ENCODE measurements around the gene WBP1L. TPM values are rescaled to one million over a fixed set of nuclear protein-coding genes. Genes with fewer than 3 reads are reported as not detected.

WBP1L gene
- total RNA-seq, 2 experiments from 2014 or later: 17.6 to 24.4 TPM

- H3K27ac ChIP-seq (ENCODE audit: low read depth, low read length, poor library complexity, severe bottlenecking): no peak overlapping the region
- no peak for DNase-seq (ENCODE audit: low spot score)
- no peak overlapping the region for H2AFZ ChIP-seq (ENCODE audit: low read length)
- no peaks in the 10 kb centered on the region for H3K4me1 ChIP-seq (ENCODE audit: insufficient read depth, low read length, poor library complexity, severe bottlenecking)
- no peak overlapping the region for H3K4me2 ChIP-seq (ENCODE audit: low read length)
- H3K9me3 ChIP-seq (ENCODE audit: low read length): no peaks in the 10 kb centered on the region
- CTCF ChIA-PET (ENCODE audit: unreplicated experiment): no interaction called here
- no peak for TF ChIP-seq EZH2phosphoT487 (IDR thresholded peaks at IDR 0.05; ENCODE audit: borderline replicate concordance, low read depth, low read length)
- TF ChIP-seq, protein P1, sequence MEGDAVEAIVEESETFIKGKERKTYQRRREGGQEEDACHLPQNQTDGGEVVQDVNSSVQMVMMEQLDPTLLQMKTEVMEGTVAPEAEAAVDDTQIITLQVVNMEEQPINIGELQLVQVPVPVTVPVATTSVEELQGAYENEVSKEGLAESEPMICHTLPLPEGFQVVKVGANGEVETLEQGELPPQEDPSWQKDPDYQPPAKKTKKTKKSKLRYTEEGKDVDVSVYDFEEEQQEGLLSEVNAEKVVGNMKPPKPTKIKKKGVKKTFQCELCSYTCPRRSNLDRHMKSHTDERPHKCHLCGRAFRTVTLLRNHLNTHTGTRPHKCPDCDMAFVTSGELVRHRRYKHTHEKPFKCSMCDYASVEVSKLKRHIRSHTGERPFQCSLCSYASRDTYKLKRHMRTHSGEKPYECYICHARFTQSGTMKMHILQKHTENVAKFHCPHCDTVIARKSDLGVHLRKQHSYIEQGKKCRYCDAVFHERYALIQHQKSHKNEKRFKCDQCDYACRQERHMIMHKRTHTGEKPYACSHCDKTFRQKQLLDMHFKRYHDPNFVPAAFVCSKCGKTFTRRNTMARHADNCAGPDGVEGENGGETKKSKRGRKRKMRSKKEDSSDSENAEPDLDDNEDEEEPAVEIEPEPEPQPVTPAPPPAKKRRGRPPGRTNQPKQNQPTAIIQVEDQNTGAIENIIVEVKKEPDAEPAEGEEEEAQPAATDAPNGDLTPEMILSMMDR (conservative IDR thresholded peaks at IDR 0.05; ENCODE audit: low read length): no peak
- no peaks in the 10 kb centered on the region for H3K9me2 ChIP-seq (ENCODE audit: insufficient read depth, low read length)
- no peaks in the 10 kb centered on the region for H3K79me2 ChIP-seq (ENCODE audit: insufficient read depth, low read depth, low read length)
- POLR2A ChIA-PET: interaction anchor here (0.9 to 1.6 kb wide), 5 partner anchors 11 to 267 kb away, joined by 3 to 6 read pairs (median 4); partner anchors contain the start of gene CUEDC2
- H4K20me1 ChIP-seq (ENCODE audit: insufficient read depth, low read length): no peaks in the 10 kb centered on the region
- H3K36me3 ChIP-seq (ENCODE audit: insufficient read depth, low read length): peaks cover 46% of the 10 kb centered on the region
- H3K4me3 ChIP-seq (ENCODE audit: low read depth, low read length, poor library complexity, severe bottlenecking): no peak overlapping the region
- intact Hi-C loops (cut with micrococcal nuclease; ENCODE audit: unreplicated experiment): no loop called here
- BruUV-seq (replicated peaks): TSS peak; percentile 46
Measured at GRCh38 chr10:102698894-102699293, 44.9 kb upstream of the WBP1L start.

DNA sequence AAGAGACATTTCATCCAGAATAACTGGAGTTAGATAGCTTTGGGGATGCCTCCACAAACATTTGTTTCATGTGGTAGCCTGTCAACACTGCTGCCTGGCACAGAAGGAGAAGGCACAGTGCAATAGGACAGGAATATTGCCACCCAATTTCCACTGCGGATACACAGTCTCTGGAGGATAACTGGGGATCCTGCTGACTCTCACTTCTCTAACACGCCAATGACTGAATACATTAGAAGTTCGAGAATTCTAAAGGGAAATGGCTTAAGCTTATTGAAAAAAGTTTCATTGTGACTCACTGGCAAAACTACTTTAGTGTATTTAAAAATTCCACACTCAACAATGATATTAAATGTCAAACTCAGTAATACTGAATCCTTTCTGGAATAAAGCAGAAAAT, 42.5 kb upstream of the WBP1L start:
- no peak overlapping the region for H3K4me2 ChIP-seq (ENCODE audit: low read length)
- no peak overlapping the region for H2AFZ ChIP-seq (ENCODE audit: low read length)
- no peaks in the 10 kb centered on the region for H3K4me1 ChIP-seq (ENCODE audit: insufficient read depth, low read length, poor library complexity, severe bottlenecking)
- CTCF ChIA-PET (ENCODE audit: unreplicated experiment): no interaction called here
- no peak for DNase-seq (ENCODE audit: low spot score)
- H3K4me3 ChIP-seq (ENCODE audit: low read depth, low read length, poor library complexity, severe bottlenecking): no peak overlapping the region
- no peaks in the 10 kb centered on the region for H4K20me1 ChIP-seq (ENCODE audit: insufficient read depth, low read length)
- no peak overlapping the region for H3K27ac ChIP-seq (ENCODE audit: low read depth, low read length, poor library complexity, severe bottlenecking)
- intact Hi-C loops (cut with micrococcal nuclease; ENCODE audit: unreplicated experiment): no loop called here
- no peaks in the 10 kb centered on the region for H3K9me2 ChIP-seq (ENCODE audit: insufficient read depth, low read length)
- no TSS peak for BruUV-seq (replicated peaks)
- POLR2A ChIA-PET: interaction anchor here (0.6 to 1.3 kb wide), 4 partner anchors 9 to 237 kb away, joined by 3 to 4 read pairs (median 4); partner anchors contain the start of gene SFXN2
- no peaks in the 10 kb centered on the region; the same call in 1 of the 2 replicates for H3K79me2 ChIP-seq (ENCODE audit: insufficient read depth, low read depth, low read length)
- H3K9me3 ChIP-seq (ENCODE audit: low read length): no peaks in the 10 kb centered on the region
- TF ChIP-seq, protein P1 (conservative IDR thresholded peaks at IDR 0.05; ENCODE audit: low read length): no peak
- TF ChIP-seq EZH2phosphoT487 (IDR thresholded peaks at IDR 0.05; ENCODE audit: borderline replicate concordance, low read depth, low read length): no peak
- H3K36me3 ChIP-seq (ENCODE audit: insufficient read depth, low read length): peaks cover 47% of the 10 kb centered on the region

- H3K9me3 ChIP-seq (ENCODE audit: low read length): no peaks in the 10 kb centered on the region
- ChIA-PET CTCF (ENCODE audit: unreplicated experiment) (no interaction called here), POLR2A (interaction anchor here (1.3 kb wide), 1 partner anchor 13 kb away, joined by 3 read pairs; the partner anchor contains the start of gene SFXN2)
- no peak for DNase-seq (ENCODE audit: low spot score)
- H3K9me2 ChIP-seq (ENCODE audit: insufficient read depth, low read length): no peaks in the 10 kb centered on the region
- H3K79me2 ChIP-seq (ENCODE audit: insufficient read depth, low read depth, low read length): no peaks in the 10 kb centered on the region; the same call in 1 of the 2 replicates
- intact Hi-C loops (cut with micrococcal nuclease; ENCODE audit: unreplicated experiment): no loop called here
- TF ChIP-seq, protein P1 (conservative IDR thresholded peaks at IDR 0.05; ENCODE audit: low read length): no peak
- H3K4me2 ChIP-seq (ENCODE audit: low read length): no peak overlapping the region
- no peak overlapping the region for H3K27ac ChIP-seq (ENCODE audit: low read depth, low read length, poor library complexity, severe bottlenecking)
- H4K20me1 ChIP-seq (ENCODE audit: insufficient read depth, low read length): no peaks in the 10 kb centered on the region
- no peaks in the 10 kb centered on the region for H3K4me1 ChIP-seq (ENCODE audit: insufficient read depth, low read length, poor library complexity, severe bottlenecking)
- H3K36me3 ChIP-seq (ENCODE audit: insufficient read depth, low read length): peaks cover 42% of the 10 kb centered on the region
- no peak overlapping the region for H3K4me3 ChIP-seq (ENCODE audit: low read depth, low read length, poor library complexity, severe bottlenecking)
- BruUV-seq (replicated peaks): no TSS peak
- no peak overlapping the region for H2AFZ ChIP-seq (ENCODE audit: low read length)
Measured at GRCh38 chr10:102701796-102702195, 42.0 kb upstream of the WBP1L start.
